GM23248 (cell line): ENCODE results near the gene CDC45. TPM values are rescaled to one million over a fixed set of nuclear protein-coding genes. Genes with fewer than 3 reads are reported as not detected.

Source experiments
- DNase-seq: peaks from one replicate; pipeline ENCODE4 v3.0.0-alpha.2; 2015
- H2AFZ ChIP-seq: fragments of 200-600 bp; sonication (generic); 2 replicates; pipeline ENCODE4 v1.6.1; 2016; ENCODE audit warnings: antibody characterized with exemption
- H3F3A ChIP-seq: fragments of 200-600 bp; sonication (generic); 2 replicates; pipeline ENCODE4 v1.6.1; 2016; ENCODE audit warnings: mild to moderate bottlenecking, antibody characterized with exemption, mixed run types; ENCODE audit not compliant: insufficient read depth
- H3K27ac ChIP-seq: fragments of 200-600 bp; sonication (generic); 2 replicates; pipeline ENCODE4 v1.5.1; 2016; ENCODE audit warnings: mild to moderate bottlenecking
- H3K27me3 ChIP-seq: fragments of 200-600 bp; sonication (generic); replicated peaks from 2 replicates; pipeline ENCODE4 v1.6.1; 2016; ENCODE audit warnings: mild to moderate bottlenecking; ENCODE audit not compliant: insufficient read depth
- H3K36me3 ChIP-seq: fragments of 200-600 bp; sonication (generic); 2 replicates; pipeline ENCODE4 v1.6.1; 2016; ENCODE audit warnings: low read depth, mild to moderate bottlenecking
- H3K4me1 ChIP-seq: fragments of 200-600 bp; sonication (generic); 2 replicates; pipeline ENCODE4 v1.6.1; 2016; ENCODE audit warnings: mild to moderate bottlenecking; ENCODE audit not compliant: insufficient read depth
- H3K4me2 ChIP-seq: fragments of 200-600 bp; sonication (generic); one replicate; pipeline ENCODE4 v1.6.1; 2016; ENCODE audit warnings: mild to moderate bottlenecking; ENCODE audit not compliant: unreplicated experiment
- H3K4me3 ChIP-seq: fragments of 200-600 bp; sonication (generic); 2 replicates; pipeline ENCODE4 v1.5.1; 2016; ENCODE audit warnings: mild to moderate bottlenecking
- H3K79me2 ChIP-seq: fragments of 200-600 bp; sonication (generic); 2 replicates; pipeline ENCODE4 v1.6.1; 2016; ENCODE audit warnings: mild to moderate bottlenecking; ENCODE audit not compliant: insufficient read depth
- H3K9ac ChIP-seq: fragments of 200-600 bp; sonication (generic); 2 replicates; pipeline ENCODE4 v1.6.1; 2016; ENCODE audit warnings: mild to moderate bottlenecking
- H3K9me2 ChIP-seq: fragments of 200-600 bp; sonication (generic); 2 replicates; pipeline ENCODE4 v1.6.1; 2016; ENCODE audit warnings: mixed run types, mild to moderate bottlenecking, moderate library complexity; ENCODE audit not compliant: insufficient read depth
- H3K9me3 ChIP-seq: fragments of 200-600 bp; sonication (generic); one replicate; pipeline ENCODE4 v1.6.1; 2017; ENCODE audit warnings: low read depth
- H4K20me1 ChIP-seq: fragments of 200-600 bp; sonication (generic); 2 replicates; pipeline ENCODE4 v1.6.0; 2016; ENCODE audit not compliant: insufficient read depth
- EZH2 ChIP-seq: fragments of 200-600 bp; sonication (generic); IDR thresholded peaks from 2 replicates; pipeline ENCODE4 v1.6.1; 2018; ENCODE audit warnings: antibody characterized with exemption, mild to moderate bottlenecking; ENCODE audit not compliant: insufficient read depth, poor library complexity, severe bottlenecking
- EZH2phosphoT487 ChIP-seq: fragments of 200-600 bp; sonication (generic); IDR thresholded peaks from 2 replicates; pipeline ENCODE4 v1.6.1; 2018; ENCODE audit warnings: antibody characterized with exemption, moderate library complexity, mild to moderate bottlenecking, low read depth; ENCODE audit not compliant: insufficient read depth
- WGBS, 2 experiments: methylation state at CpG; one replicate each; pipeline ENCODE4 v1.1.6; 2015 to 2017; ENCODE audit warnings: low lambda C conversion rate in 2 of 2, low coverage in 1 of 2; ENCODE audit errors: missing lambda C conversion rate in 2 of 2; 5-methylcytosine and 5-hydroxymethylcytosine counted together
- in situ Hi-C: fragments of 300-500 bp; cut with MboI; formaldehyde crosslinking; loops from 2 replicates; pipeline ENCODE4 v1.15.0; 2020
- polyA plus RNA-seq: library from polyadenylated mRNA; unstranded; fragments of >200 nt; fragmentation: Nextera tagmentation; extraction: Ambion mirVana; gene quantifications from 2 replicates; pipeline ENCODE4 v1.2.1, GENCODE V29; 2016
- total RNA-seq: library from RNA; depleted of rRNA; stranded (reverse); fragments of >200 nt; shearing (Covaris generic); gene quantifications from 2 replicates; pipeline ENCODE4 v1.2.3, GENCODE V29; 2014

CDC45 gene
- total and polyA plus RNA-seq, 2 experiments from 2014 or later, result 9.5 to 10.1 TPM

- in situ Hi-C loops, result no loop called here
- Histone ChIP-seq H4K20me1 (no peaks in the 10 kb centered on the region), H3K27ac (no peak overlapping the region), H3K9me2 (no peaks in the 10 kb centered on the region), H3F3A (no peaks in the 10 kb centered on the region), H3K9me3 (no peaks in the 10 kb centered on the region), H3K4me2 (no peak overlapping the region), H3K79me2 (no peaks in the 10 kb centered on the region), H3K4me1 (no peaks in the 10 kb centered on the region), H2AFZ (no peak overlapping the region), H3K4me3 (no peak overlapping the region), H3K36me3 (no peaks in the 10 kb centered on the region), H3K9ac (no peak overlapping the region), H3K27me3 (no peaks in the 10 kb centered on the region)
- WGBS, 2 experiments, result 86 to 88% methylated on average over 7 of the region's 7 CpGs
- no peak for TF ChIP-seq EZH2phosphoT487
- no peak for TF ChIP-seq EZH2
- peak; percentile 58 for DNase-seq
Measured at GRCh38 chr22:19488884-19489843, 9.4 kb downstream of the CDC45 start.

DNA sequence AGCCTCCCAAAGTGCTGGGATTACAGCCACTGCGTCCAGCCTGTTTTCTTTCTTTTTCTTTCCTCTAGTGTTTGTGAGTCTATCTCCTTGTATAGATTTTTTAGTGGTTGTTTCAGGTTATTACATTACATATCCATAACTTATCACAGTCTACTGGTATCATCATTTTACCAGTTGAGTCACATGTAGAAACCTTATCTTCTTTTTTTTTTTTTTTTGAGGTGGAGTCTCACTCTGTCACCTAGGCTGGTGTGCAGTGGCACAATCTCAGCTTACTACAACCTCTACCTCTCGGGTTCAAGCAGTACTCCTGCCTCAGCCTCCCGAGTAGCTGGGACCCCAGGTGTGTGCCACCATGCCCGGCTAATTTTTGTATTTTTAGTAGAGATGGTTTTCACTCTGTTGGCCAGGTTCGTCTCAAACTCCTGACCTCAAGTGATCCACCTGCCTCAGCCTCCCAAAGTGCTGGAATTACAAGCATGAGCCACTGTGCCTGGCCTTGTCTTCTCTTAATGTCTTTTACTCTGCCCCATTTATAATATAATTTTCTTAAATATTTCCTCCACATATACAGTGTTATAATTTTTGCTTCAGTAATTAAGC lies 11.0 kb downstream of the CDC45 start:
- H3K9me2 ChIP-seq, result no peaks in the 10 kb centered on the region
- H4K20me1 ChIP-seq, result no peaks in the 10 kb centered on the region
- H3K79me2 ChIP-seq, result no peaks in the 10 kb centered on the region
- DNase-seq, result no peak
- no peaks in the 10 kb centered on the region for H3K27me3 ChIP-seq
- no peaks in the 10 kb centered on the region for H3K4me1 ChIP-seq
- no peak for TF ChIP-seq EZH2
- no peak for TF ChIP-seq EZH2phosphoT487
- H3K4me2 ChIP-seq, result no peak overlapping the region
- H3K36me3 ChIP-seq, result no peaks in the 10 kb centered on the region
- no peak overlapping the region for H3K4me3 ChIP-seq
- no peak overlapping the region for H3K9ac ChIP-seq
- in situ Hi-C loops, result no loop called here
- H3F3A ChIP-seq, result no peaks in the 10 kb centered on the region
- no peak overlapping the region for H2AFZ ChIP-seq
- no peaks in the 10 kb centered on the region for H3K9me3 ChIP-seq
- H3K27ac ChIP-seq, result no peak overlapping the region
- 92 to 99% methylated on average over 5 of the region's 5 CpGs for WGBS, 2 experiments

GRCh38 chr22:19492504-19493174 lies 12.9 kb downstream of the CDC45 start:
- 93 to 94% methylated on average over 6 of the region's 6 CpGs for WGBS, 2 experiments
- in situ Hi-C loops, result no loop called here
- no peaks in the 10 kb centered on the region for H3K36me3 ChIP-seq
- H3F3A ChIP-seq, result no peaks in the 10 kb centered on the region
- H4K20me1 ChIP-seq, result no peaks in the 10 kb centered on the region
- H3K27me3 ChIP-seq, result no peaks in the 10 kb centered on the region
- TF ChIP-seq EZH2phosphoT487, result no peak
- no peak for TF ChIP-seq EZH2
- no peaks in the 10 kb centered on the region for H3K9me2 ChIP-seq
- H3K4me1 ChIP-seq, result peaks cover 6% of the 10 kb centered on the region; the same call in 1 of the 2 replicates
- H3K79me2 ChIP-seq, result no peaks in the 10 kb centered on the region
- H3K27ac ChIP-seq, result no peak overlapping the region
- no peak overlapping the region for H3K4me3 ChIP-seq
- no peak overlapping the region for H3K4me2 ChIP-seq
- no peak for DNase-seq
- H3K9me3 ChIP-seq, result no peaks in the 10 kb centered on the region
- H3K9ac ChIP-seq, result no peak overlapping the region
- no peak overlapping the region for H2AFZ ChIP-seq

GRCh38 chr22:19494001-19494560 lies 14.4 kb downstream of the CDC45 start:
- H3K79me2 ChIP-seq, result no peaks in the 10 kb centered on the region
- H3K36me3 ChIP-seq, result no peaks in the 10 kb centered on the region
- H3K4me1 ChIP-seq, result peaks cover 6% of the 10 kb centered on the region; the same call in 1 of the 2 replicates
- no peak for DNase-seq
- H4K20me1 ChIP-seq, result no peaks in the 10 kb centered on the region
- in situ Hi-C loops, result no loop called here
- H3K27ac ChIP-seq, result no peak overlapping the region
- no peaks in the 10 kb centered on the region for H3K9me2 ChIP-seq
- no peak overlapping the region for H3K4me2 ChIP-seq
- no peaks in the 10 kb centered on the region for H3K27me3 ChIP-seq
- TF ChIP-seq EZH2, result no peak
- no peak for TF ChIP-seq EZH2phosphoT487
- H3F3A ChIP-seq, result no peaks in the 10 kb centered on the region
- no peak overlapping the region for H3K9ac ChIP-seq
- H3K9me3 ChIP-seq, result no peaks in the 10 kb centered on the region
- WGBS, 2 experiments, result 97 to 98% methylated on average over 8 of the region's 8 CpGs
- H2AFZ ChIP-seq, result no peak overlapping the region
- no peak overlapping the region for H3K4me3 ChIP-seq
